Thyroid gland (tissue), 4 donors: ENCODE measurements around the gene MPIG6B. TPM values are rescaled to one million over a fixed set of nuclear protein-coding genes. Genes with fewer than 3 reads are reported as not detected.

Experiments used
- DNase-seq, 2 donors: peaks; one replicate each; pipeline ENCODE4 v3.0.0-alpha.2; 2019
- H3K27ac ChIP-seq, 3 donors: fragments of 200-600 bp; sonication (generic); 1 replicate in 2 of 3; 2 replicates in 1 of 3; pipeline ENCODE4 v1.5.1; 2016 to 2019; ENCODE audit warnings: mild to moderate bottlenecking in 1 of 3, moderate library complexity in 1 of 3
- H3K27me3 ChIP-seq: fragments of 200-600 bp; sonication (generic); one replicate; pipeline ENCODE4 v1.5.1; 2019
- H3K36me3 ChIP-seq, 2 donors: fragments of 200-600 bp; sonication (generic); one replicate each; pipeline ENCODE4 v1.5.1; 2016 to 2019
- H3K4me1 ChIP-seq, 2 donors: fragments of 200-600 bp; sonication (generic); one replicate each; pipeline ENCODE4 v1.5.1; 2017 to 2019
- H3K4me3 ChIP-seq, 3 donors: fragments of 200-600 bp; sonication (generic); replicated peaks in 1 of 3; 1 replicate in 2 of 3; 2 replicates in 1 of 3; pipeline ENCODE4 v1.5.1; 2016; ENCODE audit warnings: mild to moderate bottlenecking in 1 of 3
- H3K9me3 ChIP-seq: fragments of 200-600 bp; sonication (generic); one replicate; pipeline ENCODE4 v1.5.1; 2017
- CTCF ChIP-seq, 6 experiments: fragments of 200-600 bp in 3 of 6; fragments of 450-650 bp in 3 of 6; sonication (generic) in 3 of 6; IDR thresholded peaks; one replicate each; pipeline ENCODE4 v1.5.1; 2016 to 2019; ENCODE audit warnings: antibody characterized with exemption in 6 of 6, mild to moderate bottlenecking in 2 of 6, inconsistent platforms in 1 of 6, moderate library complexity in 1 of 6
- POLR2A ChIP-seq, 2 donors: fragments of 450-650 bp; IDR thresholded peaks; one replicate each; pipeline ENCODE4 v1.6.1; 2017; ENCODE audit warnings: antibody characterized with exemption in 2 of 2, mild to moderate bottlenecking in 2 of 2, moderate library complexity in 1 of 2
- WGBS, 2 donors: methylation state at CpG; one replicate each; pipeline ENCODE4 v1.1.5; 2017; 5-methylcytosine and 5-hydroxymethylcytosine counted together
- intact Hi-C: fragments of 100-400 bp; cut with DNase I; formaldehyde crosslinking; loops from one replicate; pipeline ENCODE4 v1.15.1; 2023
- total RNA-seq, 4 donors: library from RNA; depleted of rRNA; stranded (reverse); fragments of >200 nt; gene quantifications; one replicate each; pipeline ENCODE4 v1.2.3, GENCODE V29; 2016

MPIG6B gene
- total RNA-seq, 4 donors from 2014 or later = 0.54 to 1.8 TPM; not detected in 2

- intact Hi-C loops = loop anchor here (5.0 kb wide), 1 partner anchor 34 kb away; the partner anchor contains the start of gene ABHD16A
Observed at GRCh38 chr6:31736021-31736767, 13.0 kb downstream of the MPIG6B start, which contains the start of gene CLIC1. Gene CLIC1, minus strand, starts transcription at chr6:31736530. Its CDS starts 230 bp downstream, at chr6:31736300.

GRCh38 chr6:31736768-31737314, 13.7 kb downstream of the MPIG6B start:
- no peaks in the 10 kb centered on the region for H3K27me3 ChIP-seq
- DNase-seq = no peak
- H3K9me3 ChIP-seq = no peaks in the 10 kb centered on the region
- intact Hi-C loops = loop anchor here (5.0 kb wide), 1 partner anchor 35 kb away; the partner anchor contains the start of gene ABHD16A
- TF ChIP-seq CTCF (IDR thresholded peaks at IDR 0.05) = no peak
- no peak for TF ChIP-seq POLR2A (IDR thresholded peaks at IDR 0.05)
- 40 to 42% methylated on average over 10 of the region's 10 CpGs for WGBS, 2 donors
- peaks cover 26 to 42% of the 10 kb centered on the region in 2 donors for H3K4me1 ChIP-seq
- peak overlapping the region; percentile 82 to 91 (median 90) for H3K27ac ChIP-seq
- peak overlapping the region in 2 of 3 donors; percentile 42 to 68 for H3K4me3 ChIP-seq
- H3K36me3 ChIP-seq = peaks cover 21 to 26% of the 10 kb centered on the region in 2 donors

More at GRCh38 chr6:31736021-31736767, 13.0 kb downstream of the MPIG6B start, which contains the start of gene CLIC1:
- Histone ChIP-seq H3K4me1 (peaks cover 26 to 42% of the 10 kb centered on the region in 2 donors), H3K27ac (peak within 1 kb of the TSS; percentile 82 to 91 (median 90)), H3K36me3 (peaks cover 28 to 32% of the 10 kb centered on the region in 2 donors), H3K4me3 (peak within 1 kb of the TSS; percentile 42 to 86 (median 68)), H3K9me3 (no peaks in the 10 kb centered on the region), H3K27me3 (no peaks in the 10 kb centered on the region)
- peak; percentile 85 to 87 for DNase-seq
- 0 to 3% methylated on average over 14 to 18 of the region's 24 CpGs for WGBS, 2 donors
- TF ChIP-seq CTCF (IDR thresholded peaks at IDR 0.05) (no peak), POLR2A (IDR thresholded peaks at IDR 0.05) (peak; percentile 61 to 86)

GRCh38 chr6:31737315-31737990, 14.3 kb downstream of the MPIG6B start:
- no peak overlapping the region for H3K4me3 ChIP-seq
- no peak for DNase-seq
- H3K36me3 ChIP-seq = peaks cover 15 to 20% of the 10 kb centered on the region in 2 donors
- peaks cover 26 to 42% of the 10 kb centered on the region in 2 donors for H3K4me1 ChIP-seq
- H3K27me3 ChIP-seq = no peaks in the 10 kb centered on the region
- WGBS, 2 donors = 51 to 55% methylated on average over 7 of the region's 7 CpGs
- peak overlapping the region in 2 of 3 donors; percentile 82 to 90 for H3K27ac ChIP-seq
- no peaks in the 10 kb centered on the region for H3K9me3 ChIP-seq
- intact Hi-C loops = loop anchor here (5.0 kb wide), 1 partner anchor 35 kb away; the partner anchor contains the start of gene ABHD16A
- TF ChIP-seq CTCF (IDR thresholded peaks at IDR 0.05) = no peak
- TF ChIP-seq POLR2A (IDR thresholded peaks at IDR 0.05) = no peak

GRCh38 chr6:31737991-31738979, 15.1 kb downstream of the MPIG6B start:
- Histone ChIP-seq H3K27ac (peak overlapping the region; percentile 27 to 82 (median 64)), H3K4me3 (no peak overlapping the region), H3K27me3 (no peaks in the 10 kb centered on the region), H3K36me3 (peaks cover 7 to 11% of the 10 kb centered on the region in 2 donors), H3K4me1 (peaks cover 26 to 42% of the 10 kb centered on the region in 2 donors), H3K9me3 (no peaks in the 10 kb centered on the region)
- WGBS, 2 donors = 16 to 19% methylated on average over 6 of the region's 6 CpGs
- intact Hi-C loops = loop anchor here (5.0 kb wide), 1 partner anchor 36 kb away; the partner anchor contains the start of gene ABHD16A
- TF ChIP-seq POLR2A (IDR thresholded peaks at IDR 0.05) (peak in 1 of 2 donors; percentile 22), CTCF (IDR thresholded peaks at IDR 0.05) (no peak)
- no peak for DNase-seq
